IMR-90 (cell line): ENCODE data around the gene ZNF280A. TPM values are rescaled to one million over a fixed set of nuclear protein-coding genes. Genes with fewer than 3 reads are reported as not detected.

Source experiments
- ATAC-seq: fragments of 200-7000 bp; cut with Tn5 transposase; 2 replicates; pipeline ENCODE4 v1.9.1; 2020; ENCODE audit warnings: low read depth, mild to moderate bottlenecking, moderate library complexity
- BruUV-seq: library from RNA; stranded (reverse); fragments of 400-500 nt; replicated peaks from 2 replicates; lab custom pipeline; 2021; lab: Mats Ljungman, UMichigan
- CTCF ChIA-PET: fragments of 300-600 bp; formaldehyde crosslinking; extraction: SDS; loops from one replicate; lab custom pipeline; 2021; ENCODE audit warnings: antibody characterized with exemption; lab: Yijun Ruan, JAX
- POLR2A ChIA-PET: fragments of 300-600 bp; sonication (Branson Sonifier 250); formaldehyde crosslinking; loops from one replicate; lab custom pipeline; 2022; ENCODE audit warnings: antibody characterized with exemption; ENCODE audit not compliant: unreplicated experiment; lab: Charles Lee
- DNase-seq: peaks from one replicate; pipeline ENCODE4 v3.0.0; 2013
- H2AFZ ChIP-seq: replicated peaks from 2 replicates; pipeline ENCODE3; 2013; ENCODE audit warnings: low read length, mild to moderate bottlenecking; ENCODE audit not compliant: poor library complexity
- H2AK5ac ChIP-seq: 2 replicates; pipeline ENCODE4 v1.6.1; 2013; ENCODE audit warnings: low read depth, low read length, inconsistent platforms
- H2AK9ac ChIP-seq: replicated peaks from 2 replicates; pipeline ENCODE3; 2013; ENCODE audit warnings: mild to moderate bottlenecking, low read depth, low read length, moderate library complexity; ENCODE audit not compliant: poor library complexity
- H2BK120ac ChIP-seq: 2 replicates; pipeline ENCODE4 v1.6.1; 2013; ENCODE audit warnings: low read depth, low read length, inconsistent platforms
- H2BK15ac ChIP-seq: 3 replicates; pipeline ENCODE4 v1.6.1; 2013; ENCODE audit warnings: low read depth, low read length, inconsistent platforms
- H2BK20ac ChIP-seq: 2 replicates; pipeline ENCODE4 v1.6.1; 2013; ENCODE audit warnings: low read depth, mild to moderate bottlenecking, inconsistent platforms, low read length, moderate library complexity
- H2BK5ac ChIP-seq: 2 replicates; pipeline ENCODE4 v1.6.1; 2013; ENCODE audit warnings: mild to moderate bottlenecking, low read depth, low read length, inconsistent platforms; ENCODE audit not compliant: poor library complexity, severe bottlenecking
- H3K14ac ChIP-seq: replicated peaks from 2 replicates; pipeline ENCODE4 v1.6.1; 2013; ENCODE audit warnings: low read depth, low read length, inconsistent platforms
- H3K18ac ChIP-seq: 2 replicates; pipeline ENCODE4 v1.6.1; 2013; ENCODE audit warnings: low read depth, low read length, control low read depth
- H3K23ac ChIP-seq: 2 replicates; pipeline ENCODE4 v1.6.1; 2013; ENCODE audit warnings: low read depth, low read length, inconsistent platforms
- H3K27ac ChIP-seq: 2 replicates; pipeline ENCODE4 v1.5.1; 2013; ENCODE audit warnings: mild to moderate bottlenecking, control low read depth, low read length; ENCODE audit not compliant: insufficient read depth
- H3K27me3 ChIP-seq: 2 replicates; pipeline ENCODE4 v1.6.1; 2013; ENCODE audit warnings: low read length; ENCODE audit not compliant: control insufficient read depth, insufficient read depth
- H3K36me3 ChIP-seq: 2 replicates; pipeline ENCODE4 v1.6.1; 2013; ENCODE audit warnings: low read length, mixed read lengths; ENCODE audit not compliant: control insufficient read depth, insufficient read depth
- H3K4ac ChIP-seq: 2 replicates; pipeline ENCODE4 v1.6.1; 2013; ENCODE audit warnings: low read depth, low read length, inconsistent platforms
- H3K4me1 ChIP-seq: 2 replicates; pipeline ENCODE4 v1.6.1; 2013; ENCODE audit warnings: low read length, mixed read lengths; ENCODE audit not compliant: control insufficient read depth, insufficient read depth
- H3K4me2 ChIP-seq: 2 replicates; pipeline ENCODE4 v1.6.1; 2013; ENCODE audit warnings: low read depth, mild to moderate bottlenecking, control low read depth, low read length, moderate library complexity
- H3K4me3 ChIP-seq: 2 replicates; pipeline ENCODE4 v1.5.1; 2013; ENCODE audit warnings: low read depth, mild to moderate bottlenecking, control low read depth, low read length, moderate library complexity; ENCODE audit not compliant: insufficient read depth
- H3K56ac ChIP-seq: 2 replicates; pipeline ENCODE4 v1.6.1; 2013; ENCODE audit warnings: low read length, inconsistent platforms; ENCODE audit not compliant: insufficient read depth; ENCODE audit errors: extremely low read depth
- H3K79me1 ChIP-seq, 2 experiments: 2 replicates each; pipeline ENCODE4 v1.6.1; 2013; ENCODE audit warnings: low read length in 2 of 2, inconsistent platforms in 1 of 2, low read depth in 1 of 2
- H3K9ac ChIP-seq: 2 replicates; pipeline ENCODE4 v1.6.1; 2013; ENCODE audit warnings: low read depth, low read length, control low read depth
- H3K9me1 ChIP-seq: 2 replicates; pipeline ENCODE4 v1.6.1; 2013; ENCODE audit warnings: low read length, inconsistent platforms; ENCODE audit not compliant: insufficient read depth
- H3K9me3 ChIP-seq: 2 replicates; pipeline ENCODE4 v1.6.1; 2013; ENCODE audit warnings: low read length; ENCODE audit not compliant: control insufficient read depth, insufficient read depth
- H4K20me1 ChIP-seq: 2 replicates; pipeline ENCODE4 v1.6.1; 2013; ENCODE audit warnings: low read length, inconsistent platforms; ENCODE audit not compliant: insufficient read depth
- H4K5ac ChIP-seq: 2 replicates; pipeline ENCODE4 v1.6.1; 2013; ENCODE audit warnings: mild to moderate bottlenecking, low read depth, low read length, control low read depth
- H4K8ac ChIP-seq, 2 experiments: 2 replicates each; pipeline ENCODE4 v1.6.1; 2013; ENCODE audit warnings: low read depth in 2 of 2, low read length in 2 of 2, control low read depth in 1 of 2, inconsistent platforms in 1 of 2
- H4K91ac ChIP-seq: 2 replicates; pipeline ENCODE4 v1.6.1; 2013; ENCODE audit warnings: low read depth, low read length, inconsistent platforms; ENCODE audit not compliant: insufficient read depth
- CEBPB ChIP-seq: IDR thresholded peaks from 2 replicates; pipeline ENCODE4 v1.6.1; 2012; ENCODE audit warnings: low read depth, low read length, improper control_type of control experiment
- FOS ChIP-seq: fragments of 150-350 bp; IDR thresholded peaks from 2 replicates; pipeline ENCODE4 v1.6.1; 2016; ENCODE audit warnings: low read depth, low read length
- MXI1 ChIP-seq: IDR thresholded peaks from 2 replicates; pipeline ENCODE4 v1.6.1; 2012; ENCODE audit warnings: low read depth, mild to moderate bottlenecking, low read length, moderate library complexity, borderline replicate concordance
- NFE2L2 ChIP-seq: fragments of 150-350 bp; IDR thresholded peaks from 2 replicates; pipeline ENCODE4 v1.6.1; 2016; ENCODE audit warnings: low read depth, mild to moderate bottlenecking, low read length
- POLR2A ChIP-seq: IDR thresholded peaks from 2 replicates; pipeline ENCODE4 v1.6.1; 2012; ENCODE audit warnings: mild to moderate bottlenecking, low read depth, low read length
- RAD21 ChIP-seq: IDR thresholded peaks from 2 replicates; pipeline ENCODE4 v1.6.1; 2012; ENCODE audit warnings: low read length, improper control_type of control experiment
- RCOR1 ChIP-seq: IDR thresholded peaks from 2 replicates; pipeline ENCODE4 v1.6.1; 2012; ENCODE audit warnings: mild to moderate bottlenecking, low read length, improper control_type of control experiment; ENCODE audit not compliant: insufficient replicate concordance
- SMC3 ChIP-seq: fragments of 150-350 bp; IDR thresholded peaks from 2 replicates; pipeline ENCODE4 v1.6.1; 2016; ENCODE audit warnings: low read depth, mild to moderate bottlenecking, antibody characterized with exemption, low read length, moderate library complexity
- WGBS, 2 experiments: methylation state at CpG; one replicate each; pipeline versions ENCODE4 v1.1.5 to v1.1.7; 2013; ENCODE audit warnings: missing lambda C conversion rate in 2 of 2; ENCODE audit not compliant: insufficient read length in 1 of 2; ENCODE audit errors: extremely low coverage in 2 of 2; 5-methylcytosine and 5-hydroxymethylcytosine counted together
- dilution Hi-C: fragments of 300-500 bp; cut with HindIII; formaldehyde crosslinking; loops from one replicate; pipeline ENCODE4 v1.14.3; 2018; ENCODE audit warnings: low sequenced_read_pairs; ENCODE audit not compliant: unreplicated experiment
- in situ Hi-C: fragments of 300-500 bp; cut with MboI; formaldehyde crosslinking; loops from 3 replicates; pipeline ENCODE4 v1.14.3; 2019; ENCODE audit warnings: low sequenced_read_pairs, inconsistent platforms, mixed read lengths
- intact Hi-C: fragments of 100-400 bp; cut with micrococcal nuclease; formaldehyde crosslinking; loops from 2 replicates; pipeline ENCODE4 v1.10.0; 2022
- polyA plus RNA-seq, 3 experiments: library from polyadenylated mRNA; depleted of rRNA; stranded (reverse); fragments of >200 nt; gene quantifications; 2 replicates each; pipeline ENCODE4 v1.2.3, GENCODE V29; 2012; ENCODE audit warnings: low replicate concordance in 1 of 3
- total RNA-seq: library from RNA; depleted of rRNA; stranded (reverse); fragments of >200 nt; gene quantifications from 2 replicates; pipeline ENCODE4 v1.2.3, GENCODE V29; 2012

The ZNF280A gene
- total and polyA plus RNA-seq, 2 of the 4 experiments (the other 2 are of a cell fraction): not detected

DNA sequence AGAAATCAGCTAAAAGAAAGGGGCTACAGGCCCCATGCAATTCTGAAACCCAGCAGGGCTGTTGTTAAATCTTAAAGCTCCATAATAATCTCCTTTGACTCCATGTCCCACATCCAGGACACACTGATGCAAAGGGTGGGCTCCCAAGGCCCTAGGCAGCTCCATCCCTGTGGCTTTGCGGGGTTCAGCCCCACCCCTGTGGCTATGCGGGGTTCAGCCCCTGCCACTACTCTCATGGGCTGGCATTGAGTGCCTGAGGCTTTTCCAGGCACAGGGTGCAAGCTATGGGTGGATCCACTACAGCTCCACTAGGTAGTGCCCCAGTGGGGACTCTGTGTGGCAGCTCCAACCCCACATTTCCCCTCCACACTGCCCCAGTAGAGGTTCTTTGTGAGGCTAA is 8.7 kb upstream of the ZNF280A start:
- H4K5ac ChIP-seq: no peak overlapping the region
- DNase-seq (no peak), ATAC-seq (no peak)
- no peak overlapping the region for H2AK5ac ChIP-seq
- H3K18ac ChIP-seq: no peak overlapping the region
- H3K79me1 ChIP-seq: no peaks in the 10 kb centered on the region
- ChIA-PET CTCF (no interaction called here), POLR2A (no interaction called here)
- no peak overlapping the region for H2BK120ac ChIP-seq
- TF ChIP-seq POLR2A (no peak), RCOR1 (no peak), MXI1 (no peak), SMC3 (no peak), FOS (no peak), RAD21 (no peak), CEBPB (no peak), NFE2L2 (no peak)
- WGBS, 2 experiments: no CpG with 5 or more reads among the region's 2 CpGs
- in situ Hi-C loops: no loop called here
- H4K20me1 ChIP-seq: no peaks in the 10 kb centered on the region
- no peaks in the 10 kb centered on the region for H3K4me1 ChIP-seq
- no peak overlapping the region for H2BK15ac ChIP-seq
- no peaks in the 10 kb centered on the region for H3K9me1 ChIP-seq
- H3K23ac ChIP-seq: no peak overlapping the region
- H4K8ac ChIP-seq: no peak overlapping the region
- H3K36me3 ChIP-seq: no peaks in the 10 kb centered on the region
- H2BK20ac ChIP-seq: no peak overlapping the region
- intact Hi-C loops: no loop called here
- H3K4ac ChIP-seq: no peak overlapping the region
- peaks cover 5% of the 10 kb centered on the region for H3K27me3 ChIP-seq
- H4K91ac ChIP-seq: no peak overlapping the region
- H3K9ac ChIP-seq: no peak overlapping the region
- dilution Hi-C loops: no loop called here
- H3K9me3 ChIP-seq: no peaks in the 10 kb centered on the region
- H2AFZ ChIP-seq: no peak overlapping the region
- no peak overlapping the region for H3K14ac ChIP-seq
- H2BK5ac ChIP-seq: no peak overlapping the region
- H3K4me2 ChIP-seq: no peak overlapping the region
- H3K56ac ChIP-seq: no peak overlapping the region
- H2AK9ac ChIP-seq: no peak overlapping the region
- H3K27ac ChIP-seq: no peak overlapping the region
- H3K4me3 ChIP-seq: no peak overlapping the region
- BruUV-seq: no TSS peak
